Common myeloid progenitor, CD34-positive (primary cell): ENCODE measurements around the gene KCNQ2.

ENCODE experiments used
- CTCF ChIA-PET: fragments of 350-600 bp; sonication (Branson Sonifier 250); formaldehyde crosslinking; loops from one replicate; lab custom pipeline; 2021; ENCODE audit warnings: antibody characterized with exemption; lab: Charles Lee
- POLR2A ChIA-PET: fragments of 350-600 bp; sonication (Branson Sonifier 250); formaldehyde crosslinking; loops from one replicate; lab custom pipeline; 2021; ENCODE audit warnings: antibody characterized with exemption; lab: Charles Lee
- DNase-seq, 3 donors: peaks; one replicate each; pipeline versions ENCODE4 v3.0.0 to v3.0.0-alpha.2; 2013
- H3K27ac ChIP-seq, 2 experiments: 1 replicate in 1 of 2; 2 replicates in 1 of 2; pipeline ENCODE4 v1.7.0; 2013; ENCODE audit warnings: inconsistent platforms in 2 of 2, low read length in 2 of 2, mild to moderate bottlenecking in 2 of 2, low read depth in 1 of 2, moderate library complexity in 1 of 2; ENCODE audit not compliant: severe bottlenecking in 2 of 2, insufficient read depth in 1 of 2, poor library complexity in 1 of 2
- H3K27me3 ChIP-seq, 5 experiments: replicated peaks in 2 of 5; 1 replicate in 3 of 5; 2 replicates in 2 of 5; pipeline versions ENCODE4 v1.6.1 to v1.7.0; 2013; ENCODE audit warnings: low read length in 4 of 5, mild to moderate bottlenecking in 2 of 5, moderate library complexity in 2 of 5, inconsistent platforms in 1 of 5; ENCODE audit not compliant: insufficient read depth in 5 of 5, control insufficient read depth in 4 of 5
- H3K36me3 ChIP-seq, 4 experiments: 1 replicate in 2 of 4; 2 replicates in 2 of 4; pipeline versions ENCODE4 v1.6.1 to v1.7.0; 2013; ENCODE audit warnings: low read length in 3 of 4, control low read depth in 1 of 4, mild to moderate bottlenecking in 1 of 4; ENCODE audit not compliant: control insufficient read depth in 4 of 4, insufficient read depth in 4 of 4
- H3K4me1 ChIP-seq, 4 experiments: 1 replicate in 3 of 4; 2 replicates in 1 of 4; pipeline versions ENCODE4 v1.6.1 to v1.7.1; 2013; ENCODE audit warnings: low read length in 3 of 4, mild to moderate bottlenecking in 3 of 4, control low read depth in 1 of 4, inconsistent platforms in 1 of 4, moderate library complexity in 1 of 4; ENCODE audit not compliant: control insufficient read depth in 4 of 4, insufficient read depth in 4 of 4; ENCODE audit errors: control extremely low read depth in 1 of 4
- H3K4me3 ChIP-seq, 7 experiments: 1 replicate in 4 of 7; 2 replicates in 3 of 7; pipeline versions ENCODE4 v1.5.1 to v1.7.0; 2013; ENCODE audit warnings: mild to moderate bottlenecking in 7 of 7, low read length in 6 of 7, moderate library complexity in 6 of 7, inconsistent platforms in 2 of 7, low read depth in 2 of 7, control low read depth in 1 of 7; ENCODE audit not compliant: insufficient read depth in 4 of 7, control insufficient read depth in 1 of 7; ENCODE audit errors: extremely low read depth in 1 of 7
- H3K9me3 ChIP-seq, 5 experiments: 1 replicate in 4 of 5; 2 replicates in 1 of 5; pipeline versions ENCODE4 v1.6.1 to v1.7.1; 2013; ENCODE audit warnings: low read length in 4 of 5, mild to moderate bottlenecking in 2 of 5, inconsistent platforms in 1 of 5, low read depth in 1 of 5, moderate library complexity in 1 of 5; ENCODE audit not compliant: control insufficient read depth in 4 of 5, insufficient read depth in 2 of 5; ENCODE audit errors: control extremely low read depth in 1 of 5
- WGBS: methylation state at CpG from one replicate; pipeline ENCODE4 v1.1.5; 2013; ENCODE audit not compliant: insufficient coverage; 5-methylcytosine and 5-hydroxymethylcytosine counted together

KCNQ2 gene

DNA sequence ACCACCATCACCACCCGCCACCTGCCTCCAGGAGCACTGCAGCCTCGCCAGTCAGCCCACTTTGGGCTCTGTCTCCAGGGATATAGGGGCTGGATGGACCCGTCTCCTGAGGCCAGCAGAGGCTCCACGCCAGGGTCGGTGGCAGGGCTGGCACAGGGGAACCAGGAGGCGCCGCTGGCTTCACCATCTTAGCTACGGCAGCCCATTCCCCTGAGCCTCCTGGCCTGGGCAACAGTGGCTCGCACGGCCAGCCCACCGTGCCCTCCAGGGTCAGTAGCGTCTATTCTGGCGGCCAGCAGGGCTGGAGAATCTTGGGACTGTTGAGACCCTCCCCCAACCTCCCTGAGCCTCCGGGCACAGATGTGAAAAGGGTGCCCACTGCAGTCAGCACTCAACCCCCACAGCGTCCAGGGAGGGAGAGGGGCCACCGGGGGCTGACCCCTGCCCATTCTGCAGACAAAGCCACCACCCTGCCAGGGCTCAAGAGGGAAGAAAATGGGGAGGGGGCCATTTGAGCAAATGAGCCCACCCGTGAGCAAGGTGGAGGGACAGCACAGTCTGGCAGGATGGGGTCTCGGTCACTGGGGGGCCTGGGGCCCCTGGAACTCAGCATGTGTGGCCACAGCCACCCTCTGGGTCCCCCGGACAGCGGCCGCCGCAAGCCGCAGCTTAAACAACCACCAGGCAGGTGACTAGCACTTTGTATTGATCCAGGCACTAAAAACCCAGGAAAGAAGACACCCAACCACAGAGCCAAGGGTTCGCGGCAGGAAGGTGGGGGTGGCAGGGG is 28.7 kb downstream of the KCNQ2 start:
- Histone ChIP-seq H3K36me3 (no peaks in the 10 kb centered on the region), H3K4me1 (peaks cover 0 to 40% (median 35%) of the 10 kb centered on the region in 4 experiments), H3K27ac (no peak overlapping the region), H3K4me3 (no peak overlapping the region), H3K27me3 (no peaks in the 10 kb centered on the region), H3K9me3 (no peaks in the 10 kb centered on the region)
- WGBS, result 96% methylated on average over 15 of the region's 25 CpGs
- ChIA-PET POLR2A (no interaction called here), CTCF (interaction anchor here (1.6 kb wide), 1 partner anchor 95 kb away, joined by 4 read pairs; no protein-coding TSS in a partner anchor)
- no peak for DNase-seq

DNA sequence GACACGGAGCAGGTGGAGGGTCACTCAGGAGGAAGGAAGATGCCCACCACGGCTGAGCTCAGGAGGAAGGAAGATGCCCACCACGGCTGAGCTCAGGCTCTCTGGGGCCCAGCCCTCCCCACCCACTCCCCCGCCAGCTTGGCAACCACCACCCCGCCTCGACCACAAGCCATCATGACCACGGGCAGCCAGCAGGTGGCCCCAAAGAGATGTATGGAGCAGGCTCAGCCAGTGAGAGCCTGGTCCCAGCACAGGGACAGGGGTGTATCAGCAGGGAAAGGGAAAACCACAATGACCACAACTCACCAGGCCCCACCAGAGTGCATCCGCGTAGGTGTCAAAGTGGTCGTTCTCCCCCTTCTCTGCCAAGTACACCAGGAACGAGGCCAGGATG is 30.4 kb downstream of the KCNQ2 start:
- Histone ChIP-seq H3K4me3 (no peak overlapping the region), H3K9me3 (no peaks in the 10 kb centered on the region), H3K4me1 (peaks cover 0 to 40% (median 35%) of the 10 kb centered on the region in 4 experiments), H3K36me3 (no peaks in the 10 kb centered on the region), H3K27me3 (no peaks in the 10 kb centered on the region), H3K27ac (no peak overlapping the region)
- CTCF ChIA-PET, result interaction anchor here (0.7 to 1.8 kb wide), 8 partner anchors 8 to 111 kb away, joined by 3 to 7 read pairs (median 4); partner anchors contain the start of gene PPDPF
- DNase-seq, result peak; percentile 89 to 93 (median 92)
- 3% methylated on average over 5 of the region's 11 CpGs for WGBS
- POLR2A ChIA-PET, result no interaction called here

DNA sequence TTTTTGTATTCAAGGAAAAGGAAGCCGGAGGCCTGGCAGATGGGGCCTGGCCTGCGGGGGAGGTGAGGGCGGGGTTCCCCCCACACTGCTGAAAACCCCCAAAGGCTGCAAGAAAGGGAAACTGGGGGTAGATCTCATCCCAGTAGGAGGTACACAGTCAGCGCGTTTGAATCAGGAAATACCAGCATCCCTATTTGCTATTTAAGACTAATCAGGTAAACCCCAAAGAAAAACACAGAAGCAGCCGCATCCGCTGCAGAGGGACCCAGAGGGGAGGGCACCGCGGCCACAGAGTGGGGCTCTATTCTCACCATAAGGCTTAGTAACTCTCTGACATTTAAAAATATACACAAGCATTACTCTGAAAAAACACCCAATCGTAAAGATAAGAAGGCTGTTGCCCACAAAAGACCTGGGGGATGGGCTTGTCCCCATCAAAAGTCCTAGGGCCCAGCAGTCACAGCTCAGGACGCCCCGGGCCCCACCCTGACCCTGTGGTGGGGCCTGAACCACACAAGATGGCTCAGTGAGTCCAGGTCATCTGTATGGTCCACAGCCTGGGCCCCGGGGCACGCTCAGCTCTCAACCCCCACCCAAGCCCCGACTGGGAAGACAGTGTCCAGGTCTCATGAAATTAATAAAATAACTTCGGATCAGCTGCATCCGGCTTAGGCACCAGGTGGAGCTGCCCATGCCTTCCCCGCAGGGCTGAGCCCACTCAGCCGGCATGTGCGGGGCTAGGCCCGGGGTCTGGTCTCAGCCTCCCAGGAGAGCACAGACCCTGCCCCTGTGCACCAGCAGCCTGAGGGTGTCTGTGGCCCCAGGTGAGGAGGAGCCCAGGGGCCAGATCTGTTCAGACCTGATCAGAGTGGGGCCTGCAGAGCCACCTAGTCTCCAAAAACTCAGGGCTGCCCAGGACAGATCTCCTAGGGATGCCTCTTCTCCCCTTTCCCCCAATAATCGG is 31.0 kb downstream of the KCNQ2 start:
- ChIA-PET CTCF (interaction anchor here (0.7 to 1.8 kb wide), 8 partner anchors 8 to 111 kb away, joined by 3 to 7 read pairs (median 4); partner anchors contain the start of gene PPDPF), POLR2A (no interaction called here)
- Histone ChIP-seq H3K36me3 (no peaks in the 10 kb centered on the region), H3K4me1 (peaks cover 0 to 40% (median 35%) of the 10 kb centered on the region in 4 experiments), H3K27ac (no peak overlapping the region), H3K4me3 (peak overlapping the region in 4 of 7 experiments; percentile 19 to 52 (median 39)), H3K27me3 (no peaks in the 10 kb centered on the region), H3K9me3 (no peaks in the 10 kb centered on the region)
- 8% methylated on average over 19 of the region's 22 CpGs for WGBS
- peak; percentile 47 to 84 (median 83) for DNase-seq

DNA sequence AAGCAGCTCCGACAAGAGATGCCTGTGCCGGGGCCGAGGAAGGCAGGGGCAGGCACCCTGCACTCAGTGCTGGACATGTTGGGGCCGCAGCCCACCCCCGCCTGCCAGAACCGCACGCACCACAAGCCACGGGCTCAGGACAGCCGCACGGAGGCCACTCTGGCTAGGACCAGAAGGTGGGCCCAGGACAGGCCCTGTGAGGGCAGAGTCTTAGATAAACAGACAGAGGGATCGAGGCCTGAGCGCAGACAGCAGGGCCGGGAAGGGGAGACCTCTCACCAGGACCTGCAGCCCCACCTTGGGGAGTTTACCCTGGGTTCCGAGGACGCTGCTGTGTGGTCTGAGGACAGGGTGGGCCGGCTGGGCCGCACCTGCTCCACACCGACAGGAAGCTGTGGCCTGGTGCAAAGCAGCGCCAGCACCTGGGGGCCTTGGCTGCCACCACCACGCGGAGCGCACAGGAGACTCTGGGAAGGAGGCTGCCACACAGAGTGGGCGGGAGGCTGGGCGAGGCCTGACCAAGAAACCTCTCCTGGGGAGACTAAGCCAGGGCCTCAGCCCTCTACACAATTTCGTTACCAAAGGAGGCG is 32.0 kb downstream of the KCNQ2 start:
- CTCF ChIA-PET, result no interaction called here
- Histone ChIP-seq H3K27ac (no peak overlapping the region), H3K27me3 (no peaks in the 10 kb centered on the region), H3K4me3 (no peak overlapping the region), H3K4me1 (peaks cover 0 to 35% (median 30%) of the 10 kb centered on the region in 4 experiments), H3K9me3 (no peaks in the 10 kb centered on the region), H3K36me3 (no peaks in the 10 kb centered on the region)
- DNase-seq, result peak in 1 of 3 donors; percentile 27
- POLR2A ChIA-PET, result no interaction called here
- WGBS, result 74% methylated on average over 24 of the region's 26 CpGs

DNA sequence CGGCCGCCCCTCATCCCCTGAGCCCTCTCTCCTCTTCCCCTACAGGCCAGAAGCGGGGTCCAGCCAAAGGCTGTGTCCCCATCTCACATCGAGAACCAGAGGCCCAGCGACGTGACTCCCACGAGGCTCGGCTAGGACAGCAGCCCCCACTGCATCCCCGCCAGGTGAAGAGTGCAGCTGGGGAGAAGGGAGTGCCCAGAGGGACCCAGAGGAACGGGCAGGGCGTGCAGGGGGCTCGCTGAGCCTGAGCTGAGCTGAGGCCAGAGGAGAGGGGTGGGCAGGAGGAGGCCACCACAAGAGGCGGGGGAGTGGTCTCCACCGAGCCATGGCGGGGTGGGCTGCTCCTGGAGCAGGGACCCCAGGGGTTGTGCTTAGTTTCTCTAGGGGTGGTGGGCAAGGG is 32.6 kb downstream of the KCNQ2 start:
- no peak for DNase-seq
- WGBS, result 99% methylated on average over 10 of the region's 15 CpGs
- ChIA-PET POLR2A (no interaction called here), CTCF (interaction anchor here (0.8 to 1.2 kb wide), 2 partner anchors 15 to 99 kb away, joined by 3 to 4 read pairs; no protein-coding TSS in a partner anchor)
- Histone ChIP-seq H3K9me3 (no peaks in the 10 kb centered on the region), H3K4me1 (peaks cover 0 to 29% (median 25%) of the 10 kb centered on the region in 4 experiments), H3K4me3 (no peak overlapping the region), H3K27me3 (no peaks in the 10 kb centered on the region), H3K36me3 (no peaks in the 10 kb centered on the region), H3K27ac (no peak overlapping the region)

DNA sequence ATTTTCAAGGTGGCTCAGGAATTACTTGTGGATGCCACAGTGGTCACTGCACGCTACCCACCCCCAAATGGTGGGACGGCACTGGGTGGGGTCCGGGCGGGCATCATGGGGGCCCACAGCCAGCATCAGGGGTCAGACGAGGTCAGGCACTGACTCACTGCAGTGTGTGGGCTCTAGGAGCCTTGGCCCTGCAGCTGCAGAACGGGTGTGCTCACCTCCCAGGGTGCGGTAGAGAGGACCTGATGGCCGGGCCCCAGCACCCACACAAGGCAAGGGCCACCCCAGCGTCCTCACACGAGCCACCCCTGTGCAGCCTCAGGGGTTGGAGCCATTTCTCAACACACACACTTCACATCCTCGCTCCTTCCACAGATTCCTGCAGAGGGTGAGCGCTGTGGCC is 34.3 kb downstream of the KCNQ2 start:
- Histone ChIP-seq H3K27ac (no peak overlapping the region), H3K36me3 (no peaks in the 10 kb centered on the region), H3K27me3 (peaks cover 0 to 4% (median 0%) of the 10 kb centered on the region in 5 experiments), H3K9me3 (no peaks in the 10 kb centered on the region), H3K4me3 (no peak overlapping the region), H3K4me1 (peaks cover 0 to 30% (median 26%) of the 10 kb centered on the region in 4 experiments)
- WGBS, result 84% methylated on average over 10 of the region's 12 CpGs
- DNase-seq, result no peak
- ChIA-PET POLR2A (no interaction called here), CTCF (no interaction called here)
